GM12878 (cell line): Measurements from ENCODE around the gene PRCP. TPM values are rescaled to one million over a fixed set of nuclear protein-coding genes. Genes with fewer than 3 reads are reported as not detected.

Source experiments
- ATAC-seq: fragments of 200-7000 bp; cut with Tn5 transposase; 3 replicates; pipeline ENCODE4 v1.9.1; 2020; ENCODE audit warnings: mild to moderate bottlenecking, moderate library complexity
- BruUV-seq: library from RNA; stranded (reverse); fragments of 400-500 nt; replicated peaks from 2 replicates; lab custom pipeline; 2021; lab: Mats Ljungman, UMichigan
- CTCF ChIA-PET: fragments of 300-600 bp; sonication (Branson Sonifier 250); formaldehyde crosslinking; extraction: SDS; loops from one replicate; lab custom pipeline; 2021; ENCODE audit warnings: inconsistent platforms; lab: Yijun Ruan, JAX
- POLR2A ChIA-PET: fragments of 350-600 bp; formaldehyde crosslinking; extraction: SDS; loops from one replicate; lab custom pipeline; 2021; ENCODE audit warnings: inconsistent platforms; lab: Charles Lee
- RAD21 ChIA-PET: fragments of 300-600 bp; sonication (Branson Sonifier 250); formaldehyde crosslinking; loops from one replicate; lab custom pipeline; 2023; ENCODE audit warnings: antibody characterized with exemption; ENCODE audit not compliant: unreplicated experiment; lab: Charles Lee
- SMC1A ChIA-PET: fragments of 300-600 bp; sonication (Branson Sonifier 250); formaldehyde crosslinking; loops from one replicate; lab custom pipeline; 2023; ENCODE audit not compliant: unreplicated experiment, uncharacterized antibody; lab: Charles Lee
- DNase-seq: peaks from one replicate; pipeline ENCODE4 v3.0.0-alpha.2; 2011; ENCODE audit warnings: low read depth, low spot score
- FAIRE-seq: peaks from 3 replicates; lab custom pipeline; 2011; peaks lifted over from hg19 to GRCh38; lab: Jason Lieb, UNC
- H2AFZ ChIP-seq: 2 replicates; pipeline ENCODE4 v1.6.0; 2011; ENCODE audit warnings: low read depth, low read length, control low read depth; ENCODE audit not compliant: control insufficient read depth
- H3K27ac ChIP-seq: 2 replicates; pipeline ENCODE4 v1.5.1; 2011; ENCODE audit warnings: control low read depth; ENCODE audit not compliant: control insufficient read depth, insufficient read depth
- H3K27me3 ChIP-seq, 2 experiments: replicated peaks in 1 of 2; 2 replicates each; pipeline versions ENCODE4 v1.6.0 to v1.6.1; 2011; ENCODE audit warnings: low read length in 1 of 2; ENCODE audit not compliant: control insufficient read depth in 2 of 2, insufficient read depth in 2 of 2
- H3K36me3 ChIP-seq, 2 experiments: 2 replicates each; pipeline ENCODE4 v1.5.1; 2011; ENCODE audit warnings: low read length in 1 of 2; ENCODE audit not compliant: control insufficient read depth in 2 of 2, insufficient read depth in 2 of 2
- H3K4me1 ChIP-seq: 2 replicates; pipeline ENCODE4 v1.6.1; 2011; ENCODE audit warnings: mild to moderate bottlenecking, low read length, moderate library complexity, mixed read lengths; ENCODE audit not compliant: control insufficient read depth, insufficient read depth
- H3K4me2 ChIP-seq: 2 replicates; pipeline ENCODE4 v1.6.0; 2011; ENCODE audit warnings: control low read depth; ENCODE audit not compliant: control insufficient read depth, insufficient read depth
- H3K4me3 ChIP-seq: fragments of 200-600 bp; sonication (generic); 2 replicates; pipeline ENCODE4 v1.5.1; 2016
- H3K79me2 ChIP-seq: 2 replicates; pipeline ENCODE4 v1.6.0; 2011; ENCODE audit warnings: low read length; ENCODE audit not compliant: control insufficient read depth, insufficient read depth
- H3K9ac ChIP-seq: 2 replicates; pipeline ENCODE4 v1.8.0; 2011; ENCODE audit warnings: low read length, control low read depth, mixed read lengths; ENCODE audit not compliant: control insufficient read depth, insufficient read depth
- H3K9me3 ChIP-seq: replicated peaks from 3 replicates; pipeline ENCODE4 v1.5.1; 2011; ENCODE audit warnings: mild to moderate bottlenecking, low read length; ENCODE audit not compliant: control insufficient read depth, insufficient read depth
- H4K20me1 ChIP-seq: 2 replicates; pipeline ENCODE4 v1.6.0; 2011; ENCODE audit not compliant: control insufficient read depth, insufficient read depth
- BCL11A ChIP-seq: IDR thresholded peaks from 2 replicates; pipeline ENCODE4 v1.6.1; 2011; ENCODE audit warnings: low read depth, low read length
- CBX3 ChIP-seq: fragments of 200-600 bp; sonication (generic); IDR thresholded peaks from 2 replicates; pipeline ENCODE4 v1.6.1; 2016; ENCODE audit warnings: low read depth, borderline replicate concordance
- CEBPB ChIP-seq, 2 experiments: fragments of 150-350 bp in 1 of 2; IDR thresholded peaks; 2 replicates each; pipeline ENCODE4 v1.6.1; 2012 to 2014; ENCODE audit warnings: low read depth in 2 of 2, low read length in 2 of 2, borderline replicate concordance in 1 of 2, inconsistent platforms in 1 of 2
- CHD2 ChIP-seq: IDR thresholded peaks from 2 replicates; pipeline ENCODE4 v1.6.1; 2011; ENCODE audit warnings: low read depth, low read length, improper control_type of control experiment, borderline replicate concordance
- ESRRA ChIP-seq: IDR thresholded peaks from 2 replicates; pipeline ENCODE4 v1.6.1; 2012; ENCODE audit warnings: mild to moderate bottlenecking, low read length, improper control_type of control experiment
- LARP7 ChIP-seq: fragments of 450-650 bp; IDR thresholded peaks from 2 replicates; pipeline ENCODE4 v1.6.1; 2017; ENCODE audit warnings: mild to moderate bottlenecking
- MYC ChIP-seq: IDR thresholded peaks from 2 replicates; pipeline ENCODE4 v1.6.1; 2011; ENCODE audit warnings: mild to moderate bottlenecking, low read length, moderate library complexity, inconsistent platforms; ENCODE audit not compliant: insufficient read depth, insufficient replicate concordance, insufficient read length, severe bottlenecking
- NFIC ChIP-seq: IDR thresholded peaks from 2 replicates; pipeline ENCODE4 v1.6.1; 2012; ENCODE audit warnings: low read depth, mild to moderate bottlenecking, inconsistent platforms, low read length, moderate library complexity
- NKRF ChIP-seq: fragments of 450-650 bp; conservative IDR thresholded peaks from 2 replicates; pipeline ENCODE4 v1.6.1; 2017; ENCODE audit warnings: mild to moderate bottlenecking, moderate library complexity
- RB1 ChIP-seq: fragments of 450-650 bp; formaldehyde crosslinking; IDR thresholded peaks from 2 replicates; pipeline ENCODE4 v1.6.1; 2017; ENCODE audit warnings: mild to moderate bottlenecking, borderline replicate concordance
- REST ChIP-seq: IDR thresholded peaks from 2 replicates; pipeline ENCODE4 v1.6.1; 2012; ENCODE audit warnings: mild to moderate bottlenecking, low read depth, low read length
- SMAD5 ChIP-seq: IDR thresholded peaks from 2 replicates; pipeline ENCODE4 v1.6.1; 2016; ENCODE audit warnings: antibody characterized with exemption, low read depth
- SUZ12 ChIP-seq: fragments of 200-600 bp; sonication (generic); IDR thresholded peaks from one replicate; pipeline ENCODE4 v1.6.1; 2018; ENCODE audit warnings: antibody characterized with exemption, mild to moderate bottlenecking; ENCODE audit not compliant: unreplicated experiment
- WRNIP1 ChIP-seq: IDR thresholded peaks from 2 replicates; pipeline ENCODE4 v1.6.1; 2011; ENCODE audit warnings: low read depth, low read length, improper control_type of control experiment, borderline replicate concordance
- ZBTB4 ChIP-seq: fragments of 450-650 bp; formaldehyde crosslinking; IDR thresholded peaks from 2 replicates; pipeline ENCODE4 v1.4.0; 2022; ENCODE audit warnings: mild to moderate bottlenecking, moderate library complexity
- in situ Hi-C: fragments of 300-500 bp; cut with MboI; formaldehyde crosslinking; loops from 9 replicates; pipeline ENCODE4 v1.14.3; 2018; ENCODE audit warnings: mixed read lengths
- intact Hi-C: fragments of 100-400 bp; cut with micrococcal nuclease; formaldehyde crosslinking; loops from one replicate; pipeline ENCODE4 v1.14.2; 2022; ENCODE audit not compliant: unreplicated experiment
- polyA plus RNA-seq, 11 experiments: library from polyadenylated mRNA; depleted of rRNA in 4 of 11; unstranded in 6 of 11; stranded (reverse) in 5 of 11; fragments of >200 nt; fragmentation: Nextera tagmentation in 4 of 11; fragmentation: Illumina TruSeq in 1 of 11; extraction: Ambion mirVana in 4 of 11; extraction: Trizol in 1 of 11; gene quantifications; 1 replicate in 1 of 11; 2 replicates in 10 of 11; pipeline versions ENCODE4 v1.2.1 to v1.2.3, GENCODE V29; 2011 to 2016; ENCODE audit warnings: inconsistent platforms in 2 of 11, missing spikeins in 2 of 11, low read depth in 1 of 11
- total RNA-seq, 4 experiments: library from RNA; depleted of rRNA in 3 of 4; stranded (reverse); fragments of >200 nt in 3 of 4; fragmentation: Illumina TruSeq in 1 of 4; extraction: Trizol in 1 of 4; gene quantifications; 2 replicates each; pipeline versions ENCODE4 v1.2.1 to v1.2.3, GENCODE V29; 2013 to 2021

The PRCP gene
- total and polyA plus RNA-seq, 10 of the 15 experiments (the other 5 are each of a cell fraction or from before 2014, with no cell fraction given) = 14.9 to 43.6 (median 20.0) TPM

GRCh38 chr11:82842019-82842418 lies 58.2 kb downstream of the PRCP start (continued):
- TF ChIP-seq LARP7 (no peak), CBX3 (no peak), SMAD5 (no peak), CHD2 (no peak)
- TF ChIP-seq, all 136 proteins: peak for 0

GRCh38 chr11:82837650-82838049 lies 62.6 kb downstream of the PRCP start:
- no peaks in the 10 kb centered on the region for H3K79me2 ChIP-seq
- no peak for ATAC-seq
- no peak for TF ChIP-seq MYC
- no peak for TF ChIP-seq RB1
- no peak for TF ChIP-seq REST
- no peak for TF ChIP-seq NFIC
- TF ChIP-seq ESRRA = no peak
- TF ChIP-seq CEBPB (IDR thresholded peaks at IDR 0.05; ENCODE audit: borderline replicate concordance in 1 of 2, low read depth in 2 of 2, low read length in 2 of 2) = no peak
- TF ChIP-seq NKRF = no peak
- no peak for TF ChIP-seq SUZ12
- no peak for TF ChIP-seq BCL11A
- no peak for TF ChIP-seq ZBTB4
- TF ChIP-seq WRNIP1 = no peak

More at GRCh38 chr11:82837650-82838049, 62.6 kb downstream of the PRCP start:
- Histone ChIP-seq H3K4me2 (no peak overlapping the region), H3K27ac (no peak overlapping the region), H3K9me3 (no peaks in the 10 kb centered on the region), H3K36me3 (no peaks in the 10 kb centered on the region; a peak in 1 of 4 replicates), H3K4me3 (no peak overlapping the region), H3K27me3 (no peaks in the 10 kb centered on the region), H4K20me1 (no peaks in the 10 kb centered on the region), H2AFZ (no peak overlapping the region), H3K4me1 (no peaks in the 10 kb centered on the region), H3K9ac (no peak overlapping the region)
- intact Hi-C loops (no loop called here), in situ Hi-C loops (no loop called here)
- ChIA-PET CTCF (interaction anchor here (0.8 to 1.2 kb wide), 2 partner anchors 12 to 412 kb away, joined by 3 read pairs; no protein-coding TSS in a partner anchor), RAD21 (no interaction called here), POLR2A (no interaction called here), SMC1A (interaction anchor here (0.6 to 1.5 kb wide), 5 partner anchors 9 to 508 kb away, joined by 3 to 4 read pairs (median 3); no protein-coding TSS in a partner anchor)
- DNase-seq (no peak), FAIRE-seq (no peak)
- BruUV-seq = no TSS peak
